ENCODE data around the gene RUNDC1.

DNA sequence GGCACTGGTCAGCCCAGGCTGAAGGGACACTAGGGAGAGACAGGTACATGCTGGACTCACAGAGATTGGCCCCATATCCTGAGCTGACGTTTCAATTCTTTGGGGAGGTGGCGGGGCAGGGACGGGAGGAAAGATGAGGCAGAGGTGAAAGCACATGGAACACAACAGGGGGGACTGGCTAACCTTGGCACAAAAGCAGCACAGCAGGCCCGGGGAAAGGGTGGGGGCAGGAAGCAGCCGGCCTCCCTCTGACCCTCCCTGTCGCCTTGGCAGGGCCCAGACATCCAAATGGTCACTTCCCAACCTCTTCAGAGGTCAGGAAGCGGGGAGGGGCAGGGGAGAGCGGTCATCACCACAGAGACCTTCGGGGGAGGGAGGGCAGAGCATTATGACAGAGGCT lies 35.2 kb downstream of the RUNDC1 start:
- TF ChIP-seq POLR2A (IDR thresholded peaks at IDR 0.05) (no peak), CTCF (IDR thresholded peaks at IDR 0.05) (no peak)

All from lower leg skin (tissue), 3 donors.